Hematopoietic multipotent progenitor cell treated with erythropoietin and hydrocortisone succinate and interleukin-3 and kit ligand, for 17 days (in vitro differentiated cells): Measurements from ENCODE around the gene EPM2AIP1.
A peak's percentile ranks its signal among the peaks of the same experiment; 100 is the strongest.
"Not testable (repeated sequence)": the region's sequence is repeated elsewhere in the genome, so short reads cannot be mapped to it uniquely, and the experiment has no call there.

Source experiments
- DNase-seq: peaks from one replicate; pipeline ENCODE4 v3.0.0-alpha.2; 2015; ENCODE audit warnings: low spot score

The EPM2AIP1 gene

GRCh38 chr3:36993326-36994283 is 674 bp upstream of the EPM2AIP1 start, which contains the start of gene MLH1:
Gene MLH1, plus strand, starts transcription at chr3:36993518. Its CDS starts 30 bp downstream, at chr3:36993548.
- peak; percentile 100 for DNase-seq

DNA sequence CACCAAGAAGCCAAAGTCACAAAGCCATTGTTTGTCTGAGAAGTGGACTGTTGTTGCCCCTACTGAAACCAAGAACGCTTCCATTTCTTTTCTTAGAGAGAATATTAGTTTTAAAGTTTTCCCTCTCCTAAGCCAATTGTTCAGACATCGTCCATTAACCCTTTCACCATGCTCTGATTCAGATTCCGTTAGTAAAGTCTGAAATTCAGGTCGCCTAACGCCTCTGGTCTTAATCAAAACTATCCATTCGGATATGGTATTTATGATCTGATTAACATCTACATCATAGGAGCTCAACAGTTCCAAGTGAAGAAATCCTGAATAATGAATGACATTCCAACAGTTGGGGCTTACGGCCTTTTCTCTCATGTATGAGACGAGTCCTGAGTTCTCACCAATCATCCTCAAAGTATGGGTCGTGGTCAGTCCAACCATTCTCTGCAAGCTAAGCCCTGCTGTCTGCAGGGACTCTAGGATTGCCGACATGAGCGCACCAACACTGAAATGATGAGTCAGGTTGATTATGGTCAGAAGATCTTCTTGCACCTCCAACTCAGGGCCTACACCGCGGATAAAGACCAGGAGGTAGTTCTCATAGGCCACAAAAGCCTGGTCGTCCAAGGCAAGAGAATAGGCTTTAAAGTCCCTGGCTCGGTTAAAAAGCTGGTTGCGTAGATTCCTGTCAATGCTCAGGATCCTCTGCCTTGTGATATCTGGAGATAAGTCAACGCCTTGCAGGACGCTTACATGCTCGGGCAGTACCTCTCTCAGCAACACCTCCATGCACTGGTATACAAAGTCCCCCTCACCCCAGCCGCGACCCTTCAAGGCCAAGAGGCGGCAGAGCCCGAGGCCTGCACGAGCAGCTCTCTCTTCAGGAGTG is 767 bp downstream of the EPM2AIP1 start:
- peak; percentile 76 for DNase-seq

DNA sequence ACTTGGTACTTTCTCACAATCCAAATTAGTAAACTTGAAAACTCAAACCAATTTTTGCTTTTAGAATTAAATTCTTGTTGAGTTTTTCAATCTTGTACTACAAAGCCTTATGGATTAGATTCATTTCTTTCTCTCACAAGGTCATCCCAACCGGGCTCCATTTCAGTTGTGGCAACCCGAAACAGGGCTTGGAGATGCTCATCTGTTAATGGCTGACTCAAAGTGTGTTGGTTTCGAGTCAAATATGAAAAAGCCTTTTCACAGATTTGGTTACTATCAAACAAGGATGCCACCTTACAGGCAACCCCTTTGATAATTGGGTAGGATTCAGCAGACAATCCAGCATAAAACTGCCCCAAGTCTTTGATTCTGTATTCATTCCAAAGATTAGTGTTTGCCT is 1.8 kb downstream of the EPM2AIP1 start:
- peak; percentile 51 for DNase-seq

DNA sequence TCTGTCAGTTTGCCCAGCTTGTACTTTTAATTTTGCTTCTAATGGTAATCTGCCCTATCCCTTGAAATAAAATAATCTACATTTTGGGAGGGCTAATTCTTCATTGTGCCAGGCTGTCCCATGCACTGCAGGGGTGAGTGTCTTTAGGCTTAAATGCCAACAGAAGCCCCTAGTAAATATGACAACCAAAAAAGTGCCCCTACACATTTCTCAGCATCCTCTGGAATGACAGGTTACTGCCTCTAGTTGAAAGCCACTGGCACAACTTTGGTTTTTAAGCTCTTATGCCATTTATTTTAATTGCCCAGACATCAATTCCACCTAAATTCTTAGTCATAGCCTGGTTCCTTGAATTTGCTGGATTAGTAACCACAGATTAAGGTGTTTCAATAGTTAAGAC is 3.4 kb downstream of the EPM2AIP1 start:
- DNase-seq: peak; percentile 30

- DNase-seq: no peak
Measured at GRCh38 chr3:36989005-36989404, 3.9 kb downstream of the EPM2AIP1 start.

DNA sequence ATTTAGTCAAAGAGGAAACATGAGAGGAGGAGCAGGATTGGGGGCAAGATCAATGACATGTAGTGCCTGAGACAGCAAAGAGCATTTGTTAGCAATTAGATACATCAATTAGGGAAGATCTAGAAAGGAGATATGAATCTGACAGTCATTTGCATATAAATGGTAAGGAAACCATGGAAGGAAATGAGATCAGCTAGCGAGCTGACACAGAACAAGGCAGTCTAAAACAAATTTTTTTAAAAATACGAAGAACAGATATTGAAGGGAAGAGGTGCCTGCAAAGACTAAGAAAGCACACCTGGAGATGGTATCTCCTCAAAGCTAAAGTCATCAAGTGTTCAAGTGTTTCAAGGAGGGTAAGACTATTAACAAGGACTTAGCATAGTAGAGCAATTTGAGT is 4.6 kb downstream of the EPM2AIP1 start:
- DNase-seq: no peak

GRCh38 chr3:36981006-36981405 is 11.9 kb downstream of the EPM2AIP1 start:
- no peak for DNase-seq

DNA sequence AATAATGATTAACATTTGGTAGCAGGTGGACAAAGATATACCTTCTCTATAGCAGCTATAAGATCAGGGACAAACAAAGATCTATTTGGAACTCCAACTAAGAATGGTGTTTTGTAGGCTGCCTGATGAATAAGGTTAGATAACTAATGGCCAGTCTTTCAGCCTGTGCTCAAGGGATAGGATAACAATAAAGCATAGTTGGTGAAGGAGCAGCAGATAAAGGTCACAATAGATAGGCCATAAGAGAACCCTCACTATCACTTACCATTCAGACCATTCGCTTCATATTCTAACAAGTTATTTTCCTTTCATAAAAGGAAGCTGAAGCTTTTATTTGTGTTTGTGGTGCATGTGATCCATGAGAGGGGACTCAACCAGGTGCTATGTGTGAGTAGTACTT is 19.8 kb downstream of the EPM2AIP1 start:
- DNase-seq: no peak

DNA sequence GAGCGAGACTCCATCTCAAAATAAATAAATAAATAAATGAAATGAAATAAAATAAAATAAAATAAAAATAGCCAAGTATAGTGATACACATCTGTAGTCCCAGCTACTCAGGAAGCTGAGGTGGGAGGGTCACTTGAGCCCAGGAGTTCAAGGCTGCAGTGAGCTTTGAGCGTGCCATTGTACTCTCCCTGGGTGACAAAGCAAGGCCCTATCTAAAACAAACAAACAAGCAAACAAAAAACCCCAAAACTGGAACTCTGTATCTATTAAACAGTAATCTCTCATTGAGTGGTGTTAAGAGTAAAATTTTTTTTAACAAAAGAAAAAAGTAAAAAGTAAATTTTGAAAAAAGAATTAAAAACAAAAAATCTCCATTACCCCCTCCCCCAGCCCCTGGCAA is 20.8 kb downstream of the EPM2AIP1 start:
- no peak for DNase-seq

DNA sequence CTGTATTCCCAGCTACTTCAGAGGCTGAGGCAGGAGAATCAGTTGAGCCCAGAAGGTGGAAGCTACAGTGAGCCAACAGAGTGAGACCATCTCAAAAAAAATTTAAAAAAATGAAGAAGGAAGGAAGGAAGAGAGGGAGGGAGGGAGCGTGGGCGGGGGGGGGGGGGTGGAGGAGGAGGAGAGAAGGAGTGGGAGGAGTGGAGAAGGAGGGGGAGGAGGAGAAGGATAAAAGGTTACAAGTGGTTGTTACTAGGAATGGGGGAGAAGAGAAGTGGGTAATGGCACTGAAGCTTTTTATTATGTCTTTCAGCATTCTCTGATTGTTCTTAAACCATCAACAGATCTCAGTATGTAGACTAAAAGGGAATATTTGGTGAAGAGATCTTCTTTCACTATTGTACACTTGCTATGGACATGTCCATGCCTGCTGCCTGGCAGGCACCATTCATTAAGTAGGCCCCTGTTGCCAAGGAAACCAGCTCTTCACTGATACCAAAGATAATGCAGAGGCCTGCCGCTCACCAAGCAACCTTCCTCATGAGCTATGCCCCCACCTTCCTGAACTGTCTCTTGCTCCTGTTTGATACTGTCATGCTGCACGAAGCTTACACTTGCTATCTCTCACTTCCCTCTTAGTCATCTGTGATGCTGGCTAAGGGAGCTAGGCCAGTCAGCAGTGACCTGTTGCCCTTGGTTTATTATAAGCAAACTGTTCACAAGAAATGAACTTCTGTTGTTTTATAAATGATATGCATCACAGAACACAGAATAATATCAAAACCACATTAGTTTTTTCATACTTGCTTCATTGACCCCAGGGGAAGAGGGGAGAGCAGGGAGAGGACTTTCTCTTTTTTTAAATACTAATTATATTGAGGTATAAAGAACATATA is 23.1 kb downstream of the EPM2AIP1 start:
- DNase-seq: peak; percentile 97

DNA sequence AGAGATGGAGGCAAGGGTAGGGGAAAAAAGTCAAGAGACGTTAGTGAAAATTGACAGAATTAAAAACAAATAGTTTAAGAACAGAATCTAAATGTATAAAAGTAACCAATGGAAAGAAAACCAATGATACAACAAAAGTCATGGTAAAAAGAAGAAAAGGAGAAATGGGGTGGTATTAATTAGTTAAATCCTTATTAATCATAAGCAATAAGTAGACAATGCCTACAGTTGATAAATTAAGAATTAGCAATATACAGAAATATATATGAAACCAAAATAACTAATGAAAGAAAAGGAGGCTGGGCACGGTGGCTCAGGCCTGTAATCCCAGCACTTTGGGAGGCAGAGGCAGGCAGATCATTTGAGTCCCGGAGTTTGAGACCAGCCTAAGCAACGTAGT is 23.8 kb downstream of the EPM2AIP1 start:
- DNase-seq: no peak

DNA sequence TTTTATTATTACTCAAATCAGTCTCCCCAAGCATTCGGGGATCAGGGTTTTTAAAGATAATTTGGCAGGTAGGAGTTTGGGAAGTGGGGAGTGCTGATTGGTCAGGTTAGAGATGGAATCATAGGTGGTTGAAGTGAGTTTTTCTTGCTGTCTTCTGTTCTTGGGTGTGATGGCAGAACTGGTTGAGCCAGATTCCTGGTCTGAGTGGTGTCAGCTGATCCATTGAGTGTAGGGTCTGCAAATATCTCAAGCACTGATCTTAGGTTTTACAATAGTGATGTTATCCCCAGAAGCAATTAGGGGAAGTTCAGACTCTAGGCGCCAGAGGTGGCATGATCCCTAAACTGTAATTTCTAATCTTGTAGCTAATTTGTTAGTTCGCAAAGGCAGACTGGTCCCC is 27.5 kb downstream of the EPM2AIP1 start:
- DNase-seq: no peak

- no peak for DNase-seq
Measured at GRCh38 chr3:36964817-36965216, 28.1 kb downstream of the EPM2AIP1 start.

DNA sequence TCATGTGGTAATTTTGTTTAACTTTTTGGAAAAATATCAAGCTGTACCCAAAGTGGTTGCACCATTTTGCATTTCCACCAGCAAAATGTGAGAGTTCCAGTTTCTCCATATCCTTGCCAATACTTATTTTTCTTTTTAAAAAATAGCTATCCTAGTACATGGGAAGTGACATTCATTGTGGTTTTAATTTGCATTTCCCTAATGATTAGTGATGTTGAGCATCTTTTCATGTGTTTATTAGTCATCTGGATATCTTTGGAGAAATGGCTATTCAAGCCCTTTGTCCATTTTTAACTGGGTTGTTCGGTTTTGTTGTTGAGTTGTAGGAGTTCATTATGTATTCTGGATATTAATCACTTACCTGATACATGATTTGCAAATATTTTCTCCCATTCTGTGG is 28.6 kb downstream of the EPM2AIP1 start:
- DNase-seq: no peak

DNA sequence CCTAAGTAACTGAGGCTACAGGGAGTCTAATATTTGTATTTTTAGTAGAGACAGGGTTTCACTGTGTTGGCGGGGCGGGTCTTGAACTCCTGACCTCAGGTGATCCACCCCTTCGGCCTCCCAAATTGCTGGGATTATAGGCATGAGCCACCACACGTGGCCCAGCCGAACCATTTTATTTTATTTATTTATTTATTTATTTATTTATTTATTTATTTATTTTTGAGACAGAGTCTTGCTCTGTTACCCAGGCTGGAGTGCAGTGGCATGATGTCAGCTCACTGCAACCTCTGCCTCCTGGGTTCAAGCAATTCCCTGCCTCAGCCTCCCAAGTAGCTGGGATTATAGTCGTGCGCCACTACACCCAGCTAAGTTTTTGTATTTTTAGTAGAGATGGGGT is 29.9 kb downstream of the EPM2AIP1 start:
- not testable (repeated sequence) for DNase-seq

GRCh38 chr3:36960502-36960901 is 32.4 kb downstream of the EPM2AIP1 start:
- no peak for DNase-seq

DNA sequence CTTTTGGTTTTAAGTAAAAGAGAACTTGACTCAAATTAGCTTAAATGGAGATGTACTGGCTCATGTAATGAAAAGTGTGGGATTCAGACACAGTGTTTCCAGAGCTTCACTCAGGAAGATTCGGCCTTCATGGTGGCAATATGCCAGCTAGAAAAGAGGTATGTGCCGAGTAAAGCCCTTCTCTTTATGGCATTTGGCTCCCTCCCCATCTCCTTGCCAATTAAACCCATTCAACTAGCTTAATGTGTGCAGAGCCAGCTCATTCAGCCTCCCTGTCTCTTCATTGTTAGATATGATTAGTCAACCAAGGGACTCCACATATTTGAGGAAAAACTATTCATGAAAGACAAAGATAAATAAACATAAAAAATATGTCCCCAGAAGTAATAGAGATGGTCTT is 33.1 kb downstream of the EPM2AIP1 start:
- no peak for DNase-seq

DNA sequence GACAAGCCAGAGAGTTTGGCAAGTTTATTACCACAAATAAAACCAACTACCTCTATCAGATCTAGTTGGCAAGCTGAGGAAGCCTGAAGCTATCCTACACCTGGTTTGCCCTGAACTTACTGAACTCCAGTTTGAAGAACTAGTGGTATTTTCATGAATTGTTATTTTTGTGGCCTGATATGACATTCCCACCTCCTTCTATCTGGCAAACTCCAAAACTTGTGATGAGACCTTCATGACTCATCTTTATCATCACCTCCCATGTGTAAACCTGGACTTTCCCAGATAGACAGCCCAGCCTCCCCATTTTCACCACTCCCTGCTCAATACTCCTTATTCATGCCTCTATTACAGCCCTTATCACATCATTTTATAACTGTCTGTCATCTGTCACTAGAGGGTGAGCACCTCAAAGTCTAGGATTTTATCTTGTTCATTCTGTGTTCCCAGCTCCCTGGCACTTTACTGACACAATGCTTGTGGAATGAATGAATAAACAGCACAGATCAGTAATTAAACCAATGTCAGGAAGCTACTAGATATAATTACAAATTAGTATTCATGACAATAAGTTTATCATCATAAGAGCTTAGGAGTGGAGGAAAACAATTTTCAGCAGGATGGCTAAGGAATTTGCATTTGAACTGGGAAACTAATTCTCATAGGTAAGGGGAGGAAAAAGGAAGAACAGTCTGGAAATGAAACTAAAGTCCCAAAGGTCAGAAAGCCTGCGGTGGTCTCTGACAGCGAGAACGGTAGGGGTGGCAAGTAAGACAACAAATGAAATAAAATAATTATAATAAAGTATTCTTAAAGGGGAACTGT is 34.9 kb downstream of the EPM2AIP1 start:
- peak; percentile 92 for DNase-seq

GRCh38 chr3:36957063-36957462 is 35.9 kb downstream of the EPM2AIP1 start:
- peak; percentile 64 for DNase-seq

GRCh38 chr3:36956155-36956554 is 36.8 kb downstream of the EPM2AIP1 start:
- peak; percentile 48 for DNase-seq
